HG02870 (cell line): ENCODE measurements around the gene SNIP1.
"Not testable (repeated sequence)": the region's sequence is repeated elsewhere in the genome, so short reads cannot be mapped to it uniquely, and the experiment has no call there.

Experiments
- ATAC-seq: cut with Tn5 transposase; IDR thresholded peaks from one replicate; pipeline ENCODE4 v1.9.1; 2021; ENCODE audit warnings: mild to moderate bottlenecking, moderate library complexity; ENCODE audit not compliant: unreplicated experiment

The SNIP1 gene

GRCh38 chr1:37559957-37560379, 5.9 kb upstream of the SNIP1 start:
- not testable (repeated sequence) for ATAC-seq

GRCh38 chr1:37559080-37559479, 5.0 kb upstream of the SNIP1 start:
- ATAC-seq, result no peak

GRCh38 chr1:37558411-37558810, 4.3 kb upstream of the SNIP1 start:
- ATAC-seq, result no peak

- ATAC-seq, result no peak
Observed at GRCh38 chr1:37557402-37557801, 3.3 kb upstream of the SNIP1 start.

GRCh38 chr1:37556712-37557196, 2.7 kb upstream of the SNIP1 start, which contains the start of gene DNALI1:
Gene DNALI1 (plus strand): TSS chr1:37556940. CDS start chr1:37556995, 55 bp downstream.
- ATAC-seq, result no peak

- peak; percentile 16 for ATAC-seq
Observed at GRCh38 chr1:37553598-37553926, 531 bp downstream of the SNIP1 start.

- ATAC-seq, result no peak
Observed at GRCh38 chr1:37549341-37549740, 4.8 kb downstream of the SNIP1 start.

- ATAC-seq, result no peak
Observed at GRCh38 chr1:37545019-37545418, 9.1 kb downstream of the SNIP1 start.

- no peak for ATAC-seq
Observed at GRCh38 chr1:37544530-37544929, 9.6 kb downstream of the SNIP1 start.

GRCh38 chr1:37540036-37540785, 13.9 kb downstream of the SNIP1 start:
- no peak for ATAC-seq

GRCh38 chr1:37539154-37539553, 14.9 kb downstream of the SNIP1 start:
- ATAC-seq, result not testable (repeated sequence)

GRCh38 chr1:37537378-37537777, 16.7 kb downstream of the SNIP1 start:
- ATAC-seq, result no peak

- no peak for ATAC-seq
Observed at GRCh38 chr1:37533317-37534093, 20.6 kb downstream of the SNIP1 start.

- not testable (repeated sequence) for ATAC-seq
Observed at GRCh38 chr1:37532418-37533156, 21.5 kb downstream of the SNIP1 start.

- not testable (repeated sequence) for ATAC-seq
Observed at GRCh38 chr1:37529888-37530287, 24.2 kb downstream of the SNIP1 start.

- no peak for ATAC-seq
Observed at GRCh38 chr1:37519613-37520012, 34.5 kb downstream of the SNIP1 start.

- not testable (repeated sequence) for ATAC-seq
Observed at GRCh38 chr1:37518929-37519328, 35.2 kb downstream of the SNIP1 start.

GRCh38 chr1:37518241-37518640, 35.9 kb downstream of the SNIP1 start:
- not testable (repeated sequence) for ATAC-seq

- ATAC-seq, result no peak
Observed at GRCh38 chr1:37517569-37517968, 36.5 kb downstream of the SNIP1 start.

GRCh38 chr1:37515185-37516034, 38.7 kb downstream of the SNIP1 start:
- ATAC-seq, result no peak
